CD4-positive, alpha-beta memory T cell (primary cell): ENCODE measurements around the gene CCDC9B. TPM values are rescaled to one million over a fixed set of nuclear protein-coding genes. Genes with fewer than 3 reads are reported as not detected.
A peak's percentile ranks its signal among the peaks of the same experiment; 100 is the strongest.

Source experiments
- CTCF ChIA-PET: fragments of 350-600 bp; sonication (Branson Sonifier 250); formaldehyde crosslinking; loops from one replicate; lab custom pipeline; 2021; ENCODE audit warnings: inconsistent platforms; ENCODE audit not compliant: partially characterized antibody; lab: Charles Lee
- POLR2A ChIA-PET: fragments of 350-600 bp; sonication (Branson Sonifier 250); formaldehyde crosslinking; loops from one replicate; lab custom pipeline; 2021; ENCODE audit not compliant: partially characterized antibody; lab: Charles Lee
- DNase-seq, 5 donors: peaks; one replicate each; pipeline versions ENCODE4 v3.0.0 to v3.0.0-alpha.2; 2020 to 2022; ENCODE audit warnings: mixed read lengths in 1 of 5
- H3K27ac ChIP-seq: one replicate; pipeline ENCODE4 v1.7.0; 2013; ENCODE audit warnings: low read depth, low read length
- H3K27me3 ChIP-seq: 2 replicates; pipeline ENCODE4 v1.7.0; 2013; ENCODE audit warnings: mild to moderate bottlenecking, low read length, moderate library complexity; ENCODE audit not compliant: insufficient read depth
- H3K36me3 ChIP-seq: 2 replicates; pipeline ENCODE4 v1.7.0; 2013; ENCODE audit warnings: mild to moderate bottlenecking, low read length, moderate library complexity; ENCODE audit not compliant: insufficient read depth
- H3K4me1 ChIP-seq: 2 replicates; pipeline ENCODE4 v1.7.0; 2013; ENCODE audit warnings: mild to moderate bottlenecking, low read length, moderate library complexity; ENCODE audit not compliant: insufficient read depth
- H3K4me3 ChIP-seq, 2 donors: one replicate each; pipeline ENCODE4 v1.7.0; 2013; ENCODE audit warnings: low read length in 2 of 2, mild to moderate bottlenecking in 1 of 2
- H3K9me3 ChIP-seq, 2 donors: one replicate each; pipeline ENCODE4 v1.7.0; 2013; ENCODE audit warnings: low read length in 2 of 2, control low read depth in 1 of 2; ENCODE audit not compliant: control insufficient read depth in 1 of 2
- H3K27ac Mint-ChIP-seq, 7 donors: one replicate each; pipeline ENCODE4 v1.8.0; 2020 to 2021; ENCODE audit warnings: mixed read lengths in 7 of 7, mild to moderate bottlenecking in 6 of 7, inconsistent platforms in 3 of 7, moderate library complexity in 3 of 7
- H3K27me3 Mint-ChIP-seq, 2 donors: one replicate each; pipeline ENCODE4 v1.8.0; 2020 to 2021; ENCODE audit warnings: mixed read lengths in 2 of 2
- H3K36me3 Mint-ChIP-seq, 2 donors: one replicate each; pipeline ENCODE4 v1.8.0; 2020 to 2021; ENCODE audit warnings: mixed read lengths in 2 of 2, inconsistent platforms in 1 of 2, mild to moderate bottlenecking in 1 of 2
- H3K4me1 Mint-ChIP-seq, 4 donors: one replicate each; pipeline ENCODE4 v1.8.0; 2020 to 2021; ENCODE audit warnings: mixed read lengths in 4 of 4, mild to moderate bottlenecking in 1 of 4
- H3K4me3 Mint-ChIP-seq, 8 donors: one replicate each; pipeline ENCODE4 v1.8.0; 2020 to 2021; ENCODE audit warnings: mixed read lengths in 8 of 8, mild to moderate bottlenecking in 7 of 8, moderate library complexity in 6 of 8, inconsistent platforms in 3 of 8
- H3K9me3 Mint-ChIP-seq, 8 donors: one replicate each; pipeline ENCODE4 v1.8.0; 2020 to 2021; ENCODE audit warnings: mixed read lengths in 8 of 8, mild to moderate bottlenecking in 5 of 8, inconsistent platforms in 3 of 8, moderate library complexity in 1 of 8
- intact Hi-C: fragments of 100-400 bp; cut with micrococcal nuclease; formaldehyde crosslinking; loops from one replicate; pipeline ENCODE4 v1.15.1; 2023
- polyA plus RNA-seq, 2 donors: library from polyadenylated mRNA; unstranded; fragments of 300-500 nt; fragmentation: Illumina TruSeq; gene quantifications; one replicate each; pipeline ENCODE4 v1.2.3, GENCODE V29; 2021
- total RNA-seq, 2 experiments: library from RNA; stranded (reverse); gene quantifications; one replicate each; pipeline ENCODE4 v1.2.3, GENCODE V29; 2021

Gene CCDC9B
- total and polyA plus RNA-seq, 4 experiments from 2014 or later = 0.53 to 5.1 (median 2.6) TPM; not detected in 1

- H3K4me3 Mint-ChIP-seq = no peak overlapping the region
- H3K9me3 ChIP-seq = no peaks in the 10 kb centered on the region
- H3K27me3 Mint-ChIP-seq = peaks cover 0 to 2% of the 10 kb centered on the region in 2 donors
- no peaks in the 10 kb centered on the region for H3K36me3 ChIP-seq
- DNase-seq = no peak
- peaks cover 14% of the 10 kb centered on the region for H3K4me1 ChIP-seq
- no peaks in the 10 kb centered on the region for H3K27me3 ChIP-seq
- H3K27ac ChIP-seq = no peak overlapping the region
- no peaks in the 10 kb centered on the region for H3K9me3 Mint-ChIP-seq
- H3K4me1 Mint-ChIP-seq = peaks cover 4 to 7% (median 5%) of the 10 kb centered on the region in 4 donors
- no peaks in the 10 kb centered on the region for H3K36me3 Mint-ChIP-seq
- intact Hi-C loops = no loop called here
- H3K27ac Mint-ChIP-seq = no peak overlapping the region
- ChIA-PET POLR2A (interaction anchor here (1.3 kb wide), 1 partner anchor 33 kb away, joined by 3 read pairs; no protein-coding TSS in a partner anchor), CTCF (interaction anchor here (0.7 to 21.4 kb wide), 11 partner anchors 13 to 303 kb away, joined by 3 to 634 read pairs (median 12); partner anchors contain the start of genes DISP2, INAFM2 and PLCB2)
- H3K4me3 ChIP-seq = no peak overlapping the region
Measured at GRCh38 chr15:40340038-40340739, 550 bp downstream of the CCDC9B start.

DNA sequence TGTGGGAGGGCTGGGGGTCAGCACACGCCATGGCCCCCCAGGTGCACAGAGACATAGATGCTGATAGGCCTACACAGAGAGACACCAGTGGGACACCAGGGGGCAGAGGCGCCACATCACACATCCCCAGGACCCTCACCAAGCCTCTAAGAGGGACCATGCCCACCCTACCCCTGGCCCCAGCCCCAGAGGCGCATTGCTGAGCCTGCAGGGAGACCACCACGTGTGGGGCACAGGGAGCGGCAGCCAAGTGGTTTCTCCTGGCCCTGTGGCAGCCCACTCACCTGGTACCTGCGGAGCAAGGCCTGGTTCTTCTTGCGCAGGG is 1.2 kb downstream of the CCDC9B start:
- Histone ChIP-seq H3K4me1 (peaks cover 13% of the 10 kb centered on the region), H3K9me3 (no peaks in the 10 kb centered on the region), H3K36me3 (no peaks in the 10 kb centered on the region), H3K4me3 (no peak overlapping the region), H3K27me3 (no peaks in the 10 kb centered on the region), H3K27ac (no peak overlapping the region)
- Mint-ChIP-seq H3K9me3 (no peaks in the 10 kb centered on the region), H3K4me1 (peaks cover 3 to 5% (median 5%) of the 10 kb centered on the region in 4 donors), H3K4me3 (no peak overlapping the region), H3K36me3 (no peaks in the 10 kb centered on the region), H3K27me3 (peaks cover 0 to 2% of the 10 kb centered on the region in 2 donors), H3K27ac (no peak overlapping the region)
- CTCF ChIA-PET = interaction anchor here (0.7 to 21.4 kb wide), 13 partner anchors 13 to 302 kb away, joined by 3 to 634 read pairs (median 12); partner anchors contain the start of genes ANKRD63, INAFM2 and PLCB2
- POLR2A ChIA-PET = interaction anchor here (4.2 kb wide), 1 partner anchor 30 kb away, joined by 32 read pairs; the partner anchor contains the start of gene PLCB2
- no peak for DNase-seq
- intact Hi-C loops = loop anchor here (5.0 kb wide), 1 partner anchor 122 kb away; no protein-coding TSS in a partner anchor

DNA sequence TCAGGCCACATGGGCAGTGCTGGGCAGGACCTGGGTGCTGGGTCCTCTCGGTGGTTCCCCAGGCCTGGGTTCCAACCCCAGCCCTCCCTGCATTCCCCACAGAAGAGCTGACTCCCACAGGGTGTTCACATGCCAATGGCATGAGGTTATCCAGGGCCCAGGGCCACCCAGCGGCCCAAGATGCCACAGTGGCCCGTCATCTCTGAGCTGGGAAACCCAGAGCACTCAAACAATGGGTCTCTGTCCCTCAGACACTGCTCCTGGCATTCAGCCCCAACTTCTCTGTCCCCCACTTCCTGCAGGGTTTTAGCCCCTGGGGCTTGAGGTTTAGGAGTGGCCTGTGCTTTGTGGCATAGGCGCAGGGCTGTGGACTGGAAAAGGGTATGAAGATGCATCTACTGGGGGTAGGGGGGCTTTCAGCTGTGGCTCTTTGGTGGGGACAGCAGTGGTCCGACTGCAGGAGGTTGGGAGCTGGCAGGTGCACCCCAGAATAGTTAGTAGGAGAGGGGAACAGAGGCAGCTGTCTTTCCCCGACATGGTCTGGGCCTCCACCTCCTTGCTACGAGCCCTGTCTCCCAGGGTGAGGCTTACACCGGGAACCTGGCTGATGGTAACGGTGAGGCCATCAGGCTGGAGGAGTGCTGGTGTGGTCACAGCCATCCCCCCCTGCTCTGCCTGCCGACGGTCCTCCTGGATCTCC is 1.7 kb downstream of the CCDC9B start:
- CTCF ChIA-PET = interaction anchor here (0.9 to 21.4 kb wide), 19 partner anchors 12 to 551 kb away, joined by 3 to 634 read pairs (median 8); partner anchors contain the start of genes ANKRD63, INAFM2, KNSTRN and PLCB2
- Mint-ChIP-seq H3K36me3 (no peaks in the 10 kb centered on the region), H3K27ac (no peak overlapping the region), H3K27me3 (peaks cover 0 to 2% of the 10 kb centered on the region in 2 donors), H3K4me1 (peaks cover 4 to 10% (median 7%) of the 10 kb centered on the region in 4 donors), H3K9me3 (no peaks in the 10 kb centered on the region), H3K4me3 (no peak overlapping the region)
- Histone ChIP-seq H3K27ac (no peak overlapping the region), H3K9me3 (no peaks in the 10 kb centered on the region), H3K27me3 (no peaks in the 10 kb centered on the region), H3K4me3 (no peak overlapping the region), H3K4me1 (peaks cover 13% of the 10 kb centered on the region), H3K36me3 (no peaks in the 10 kb centered on the region)
- DNase-seq = no peak
- POLR2A ChIA-PET = interaction anchor here (1.0 to 4.2 kb wide), 2 partner anchors 30 to 60 kb away, joined by 5 to 32 read pairs; partner anchors contain the start of gene PLCB2
- intact Hi-C loops = loop anchor here (1.0 to 5.0 kb wide), 4 partner anchors 18 to 122 kb away; partner anchors contain the start of gene PLCB2

DNA sequence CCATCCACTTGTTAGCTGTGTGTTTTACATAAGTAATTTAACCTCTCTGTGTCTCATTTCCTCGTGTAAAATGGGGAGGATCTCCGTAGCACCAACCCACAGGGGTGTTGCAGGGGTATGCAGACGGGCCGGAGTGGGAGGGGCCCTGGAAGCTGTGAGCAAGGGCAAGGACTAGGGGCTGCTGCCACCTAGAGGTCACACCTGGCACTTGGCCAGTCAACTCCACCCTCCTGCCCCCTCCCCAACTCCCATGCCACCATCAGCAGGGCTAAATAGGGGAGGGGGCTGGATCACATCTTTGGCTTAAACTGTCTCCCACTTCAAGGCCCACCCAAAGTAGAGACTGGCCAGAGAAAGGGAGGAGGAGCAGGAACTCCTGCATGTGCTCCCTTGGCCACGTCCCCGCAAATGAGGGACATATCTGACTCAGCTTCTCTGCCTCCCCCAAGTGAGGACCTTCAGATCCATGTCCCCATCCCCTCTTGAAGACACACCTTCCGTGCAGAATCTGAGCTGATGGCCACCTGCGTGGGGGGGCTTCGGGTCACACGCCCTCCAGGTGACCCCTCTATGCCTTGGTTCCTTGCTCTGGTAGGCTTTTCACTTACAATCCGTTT is 2.6 kb downstream of the CCDC9B start:
- H3K36me3 ChIP-seq = no peaks in the 10 kb centered on the region
- Mint-ChIP-seq H3K27me3 (peaks cover 0 to 2% of the 10 kb centered on the region in 2 donors), H3K9me3 (no peaks in the 10 kb centered on the region), H3K4me1 (peaks cover 7 to 16% (median 9%) of the 10 kb centered on the region in 4 donors), H3K4me3 (peak overlapping the region in 1 of 8 donors; percentile 46), H3K36me3 (no peaks in the 10 kb centered on the region), H3K27ac (no peak overlapping the region)
- no peak overlapping the region for H3K27ac ChIP-seq
- no peaks in the 10 kb centered on the region for H3K9me3 ChIP-seq
- peaks cover 15% of the 10 kb centered on the region for H3K4me1 ChIP-seq
- intact Hi-C loops = loop anchor here (1.0 to 5.0 kb wide), 4 partner anchors 17 to 121 kb away; partner anchors contain the start of gene PLCB2
- CTCF ChIA-PET = interaction anchor here (0.6 to 21.4 kb wide), 34 partner anchors 8 to 550 kb away, joined by 3 to 634 read pairs (median 6); partner anchors contain the start of genes ANKRD63, BAHD1, INAFM2 and KNSTRN
- POLR2A ChIA-PET = interaction anchor here (0.6 to 4.2 kb wide), 8 partner anchors 12 to 332 kb away, joined by 3 to 32 read pairs (median 4); partner anchors contain the start of genes INAFM2 and PLCB2
- H3K27me3 ChIP-seq = no peaks in the 10 kb centered on the region
- peak; percentile 69 to 72 (median 71) for DNase-seq
- H3K4me3 ChIP-seq = no peak overlapping the region

- intact Hi-C loops = loop anchor here (5.0 kb wide), 1 partner anchor 120 kb away; no protein-coding TSS in a partner anchor
- H3K4me1 Mint-ChIP-seq = peaks cover 7 to 16% (median 9%) of the 10 kb centered on the region in 4 donors
Measured at GRCh38 chr15:40337597-40337996, 3.1 kb downstream of the CCDC9B start.

GRCh38 chr15:40336744-40337122 is 4.0 kb downstream of the CCDC9B start:
- H3K27ac ChIP-seq = no peak overlapping the region
- no peaks in the 10 kb centered on the region for H3K9me3 ChIP-seq
- no peaks in the 10 kb centered on the region for H3K9me3 Mint-ChIP-seq
- no peak overlapping the region for H3K4me3 ChIP-seq
- POLR2A ChIA-PET = interaction anchor here (0.9 to 4.2 kb wide), 3 partner anchors 17 to 36 kb away, joined by 3 to 32 read pairs (median 4); partner anchors contain the start of gene PLCB2
- peaks cover 15% of the 10 kb centered on the region for H3K4me1 ChIP-seq
- H3K4me3 Mint-ChIP-seq = no peak overlapping the region
- H3K36me3 Mint-ChIP-seq = no peaks in the 10 kb centered on the region
- H3K27me3 ChIP-seq = no peaks in the 10 kb centered on the region
- CTCF ChIA-PET = interaction anchor here (1.4 to 21.4 kb wide), 18 partner anchors 8 to 293 kb away, joined by 3 to 634 read pairs (median 10); partner anchors contain the start of genes ANKRD63, INAFM2 and PLCB2
- H3K27ac Mint-ChIP-seq = peak overlapping the region in 1 of 7 donors; percentile 47
- peaks cover 7 to 16% (median 9%) of the 10 kb centered on the region in 4 donors for H3K4me1 Mint-ChIP-seq
- intact Hi-C loops = loop anchor here (5.0 kb wide), 1 partner anchor 119 kb away; no protein-coding TSS in a partner anchor
- H3K27me3 Mint-ChIP-seq = peaks cover 0 to 2% of the 10 kb centered on the region in 2 donors
- DNase-seq = no peak
- H3K36me3 ChIP-seq = no peaks in the 10 kb centered on the region

More at GRCh38 chr15:40337597-40337996, 3.1 kb downstream of the CCDC9B start:
- ChIA-PET POLR2A (interaction anchor here (0.7 to 4.2 kb wide), 8 partner anchors 13 to 84 kb away, joined by 3 to 32 read pairs (median 4); partner anchors contain the start of genes INAFM2 and PLCB2), CTCF (interaction anchor here (0.6 to 21.4 kb wide), 31 partner anchors 9 to 549 kb away, joined by 3 to 634 read pairs (median 6); partner anchors contain the start of genes ANKRD63, BAHD1, INAFM2 and KNSTRN)
- H3K4me1 ChIP-seq = peaks cover 15% of the 10 kb centered on the region
- no peaks in the 10 kb centered on the region for H3K27me3 ChIP-seq
- H3K36me3 ChIP-seq = no peaks in the 10 kb centered on the region
- no peaks in the 10 kb centered on the region for H3K9me3 Mint-ChIP-seq
- H3K4me3 Mint-ChIP-seq = no peak overlapping the region
- no peak overlapping the region for H3K27ac Mint-ChIP-seq
- DNase-seq = no peak
- no peaks in the 10 kb centered on the region for H3K9me3 ChIP-seq
- H3K27me3 Mint-ChIP-seq = peaks cover 0 to 2% of the 10 kb centered on the region in 2 donors
- no peak overlapping the region for H3K27ac ChIP-seq
- H3K4me3 ChIP-seq = no peak overlapping the region
- no peaks in the 10 kb centered on the region for H3K36me3 Mint-ChIP-seq
